ENCODE measurements around the gene GALK2. TPM values are rescaled to one million over a fixed set of nuclear protein-coding genes. Genes with fewer than 3 reads are reported as not detected.
A peak's percentile ranks its signal among the peaks of the same experiment; 100 is the strongest.

GALK2 gene
- polyA plus RNA-seq, 4 donors, result 23.9 to 34.6 (median 27.1) TPM

- DNase-seq (ENCODE audit: low read depth in 4 of 4, low spot score in 3 of 4), result no peak
Measured at GRCh38 chr15:49270541-49271421, 100.7 kb downstream of the GALK2 start.

- no peak for DNase-seq (ENCODE audit: low read depth in 4 of 4, low spot score in 3 of 4)
Measured at GRCh38 chr15:49273734-49274318, 103.8 kb downstream of the GALK2 start.

GRCh38 chr15:49278751-49279150 lies 108.7 kb downstream of the GALK2 start:
- DNase-seq (ENCODE audit: low read depth in 4 of 4, low spot score in 3 of 4), result no peak

GRCh38 chr15:49279521-49280456 lies 109.7 kb downstream of the GALK2 start:
- no peak for DNase-seq (ENCODE audit: low read depth in 4 of 4, low spot score in 3 of 4)

GRCh38 chr15:49282366-49282765 lies 112.3 kb downstream of the GALK2 start:
- no peak for DNase-seq (ENCODE audit: low read depth in 4 of 4, low spot score in 3 of 4)

GRCh38 chr15:49286649-49287404 lies 116.8 kb downstream of the GALK2 start:
- no peak for DNase-seq (ENCODE audit: low read depth in 4 of 4, low spot score in 3 of 4)

- no peak for DNase-seq (ENCODE audit: low read depth in 4 of 4, low spot score in 3 of 4)
Measured at GRCh38 chr15:49287481-49287880, 117.4 kb downstream of the GALK2 start.

- no peak for DNase-seq (ENCODE audit: low read depth in 4 of 4, low spot score in 3 of 4)
Measured at GRCh38 chr15:49288391-49288790, 118.3 kb downstream of the GALK2 start.

- DNase-seq (ENCODE audit: low read depth in 4 of 4, low spot score in 3 of 4), result peak in 2 of 4 donors; percentile 10 to 15
Measured at GRCh38 chr15:49290191-49290590, 120.1 kb downstream of the GALK2 start.

GRCh38 chr15:49293941-49294340 lies 123.9 kb downstream of the GALK2 start:
- DNase-seq (ENCODE audit: low read depth in 4 of 4, low spot score in 3 of 4), result no peak

- DNase-seq (ENCODE audit: low read depth in 4 of 4, low spot score in 3 of 4), result no peak
Measured at GRCh38 chr15:49296258-49296657, 126.2 kb downstream of the GALK2 start.

- no peak for DNase-seq (ENCODE audit: low read depth in 4 of 4, low spot score in 3 of 4)
Measured at GRCh38 chr15:49297584-49297983, 127.5 kb downstream of the GALK2 start.

GRCh38 chr15:49300856-49301255 lies 130.8 kb downstream of the GALK2 start:
- DNase-seq (ENCODE audit: low read depth in 4 of 4, low spot score in 3 of 4), result no peak

GRCh38 chr15:49301562-49301961 lies 131.5 kb downstream of the GALK2 start:
- DNase-seq (ENCODE audit: low read depth in 4 of 4, low spot score in 3 of 4), result no peak

- no peak for DNase-seq (ENCODE audit: low read depth in 4 of 4, low spot score in 3 of 4)
Measured at GRCh38 chr15:49303003-49303402, 133.0 kb downstream of the GALK2 start.

GRCh38 chr15:49306551-49306950 lies 136.5 kb downstream of the GALK2 start:
- no peak for DNase-seq (ENCODE audit: low read depth in 4 of 4, low spot score in 3 of 4)

GRCh38 chr15:49308686-49309085 lies 138.6 kb downstream of the GALK2 start:
- DNase-seq (ENCODE audit: low read depth in 4 of 4, low spot score in 3 of 4), result no peak

- no peak for DNase-seq (ENCODE audit: low read depth in 4 of 4, low spot score in 3 of 4)
Measured at GRCh38 chr15:49309889-49310288, 139.8 kb downstream of the GALK2 start.

GRCh38 chr15:49313650-49314049 lies 143.6 kb downstream of the GALK2 start:
- DNase-seq (ENCODE audit: low read depth in 4 of 4, low spot score in 3 of 4), result no peak

GRCh38 chr15:49314716-49315115 lies 144.7 kb downstream of the GALK2 start:
- DNase-seq (ENCODE audit: low read depth in 4 of 4, low spot score in 3 of 4), result no peak
